ENCODE measurements around the gene PHACTR1. TPM values are rescaled to one million over a fixed set of nuclear protein-coding genes. Genes with fewer than 3 reads are reported as not detected.

PHACTR1 gene
- total and polyA plus RNA-seq, 2 of the 4 experiments (the other 2 are of a cell fraction), result not detected

GRCh38 chr6:13112921-13113320 is 396.4 kb downstream of the PHACTR1 start:
- Histone ChIP-seq H4K5ac (ENCODE audit: low read depth, low read length) (no peak overlapping the region), H3K4ac (ENCODE audit: low read depth, low read length) (no peak overlapping the region), H3K36me3 (ENCODE audit: control insufficient read depth, insufficient read depth, low read length) (no peaks in the 10 kb centered on the region), H3K4me2 (ENCODE audit: low read depth, low read length) (no peak overlapping the region), H2BK5ac (ENCODE audit: low read depth, low read length, poor library complexity, severe bottlenecking) (no peak overlapping the region), H4K91ac (ENCODE audit: insufficient read depth, low read depth, low read length) (no peak overlapping the region), H3K4me1 (ENCODE audit: control insufficient read depth, insufficient read depth, low read length) (no peaks in the 10 kb centered on the region), H3K79me1 (ENCODE audit: low read depth in 1 of 2, low read length in 2 of 2) (no peaks in the 10 kb centered on the region), H2AFZ (replicated peaks; ENCODE audit: low read length, poor library complexity) (no peak overlapping the region), H3K14ac (replicated peaks; ENCODE audit: low read depth, low read length) (no peak overlapping the region), H4K20me1 (ENCODE audit: insufficient read depth, low read length) (no peaks in the 10 kb centered on the region), H2BK120ac (ENCODE audit: low read depth, low read length) (no peak overlapping the region), H3K56ac (ENCODE audit: extremely low read depth, insufficient read depth, low read length) (no peak overlapping the region), H3K9me3 (ENCODE audit: control insufficient read depth, insufficient read depth, low read length) (no peaks in the 10 kb centered on the region), H4K8ac (ENCODE audit: low read depth in 2 of 2, low read length in 2 of 2) (no peak overlapping the region), H3K9me1 (ENCODE audit: insufficient read depth, low read length) (no peaks in the 10 kb centered on the region), H3K9ac (ENCODE audit: low read depth, low read length) (no peak overlapping the region), H3K18ac (ENCODE audit: low read depth, low read length) (no peak overlapping the region), H3K27me3 (ENCODE audit: control insufficient read depth, insufficient read depth, low read length) (no peaks in the 10 kb centered on the region), H3K4me3 (ENCODE audit: insufficient read depth, low read depth, low read length) (no peak overlapping the region), H3K27ac (ENCODE audit: insufficient read depth, low read length) (no peak overlapping the region), H2BK20ac (ENCODE audit: low read depth, low read length) (no peak overlapping the region), H2BK15ac (ENCODE audit: low read depth, low read length) (no peak overlapping the region), H3K23ac (ENCODE audit: low read depth, low read length) (no peak overlapping the region), H2AK9ac (replicated peaks; ENCODE audit: low read depth, low read length, poor library complexity) (no peak overlapping the region), H2AK5ac (ENCODE audit: low read depth, low read length) (no peak overlapping the region)
- in situ Hi-C loops (cut with MboI; ENCODE audit: low sequenced_read_pairs) (no loop called here), dilution Hi-C loops (cut with HindIII; ENCODE audit: low sequenced_read_pairs, unreplicated experiment) (no loop called here), intact Hi-C loops (cut with micrococcal nuclease) (no loop called here)
- no peak for DNase-seq
- BruUV-seq (replicated peaks), result no TSS peak
- no peak for ATAC-seq (ENCODE audit: low read depth)
- CTCF ChIA-PET, result interaction anchor here (0.6 kb wide), 1 partner anchor 1503 kb away, joined by 4 read pairs; no protein-coding TSS in a partner anchor
- POLR2A ChIA-PET (ENCODE audit: unreplicated experiment), result no interaction called here
- TF ChIP-seq ELK1 (IDR thresholded peaks at IDR 0.05; ENCODE audit: borderline replicate concordance, low read depth, low read length) (no peak), MAZ (IDR thresholded peaks at IDR 0.05; ENCODE audit: borderline replicate concordance, low read depth, low read length) (no peak), SMC3 (IDR thresholded peaks at IDR 0.05; ENCODE audit: low read depth, low read length) (no peak), BHLHE40 (IDR thresholded peaks at IDR 0.05; ENCODE audit: low read depth, low read length) (no peak), CTCF (conservative IDR thresholded peaks at IDR 0.05; ENCODE audit: low read depth, low read length) (no peak), MAFK (IDR thresholded peaks at IDR 0.05; ENCODE audit: low read depth, low read length) (no peak), MXI1 (IDR thresholded peaks at IDR 0.05; ENCODE audit: borderline replicate concordance, low read depth, low read length) (no peak), RFX5 (IDR thresholded peaks at IDR 0.05; ENCODE audit: low read depth, low read length) (no peak), NFE2L2 (IDR thresholded peaks at IDR 0.05; ENCODE audit: low read depth, low read length) (no peak), RAD21 (IDR thresholded peaks at IDR 0.05; ENCODE audit: low read length) (no peak), POLR2A (IDR thresholded peaks at IDR 0.05; ENCODE audit: low read depth, low read length) (no peak), CHD1 (IDR thresholded peaks at IDR 0.05; ENCODE audit: low read depth, low read length) (no peak), USF2 (IDR thresholded peaks at IDR 0.05; ENCODE audit: low read depth, low read length) (no peak), CEBPB (IDR thresholded peaks at IDR 0.05; ENCODE audit: low read depth, low read length) (no peak), RCOR1 (IDR thresholded peaks at IDR 0.05; ENCODE audit: insufficient replicate concordance, low read length) (no peak), FOS (IDR thresholded peaks at IDR 0.05; ENCODE audit: low read depth, low read length) (no peak)
